ENCODE data around the gene MCU. TPM values are rescaled to one million over a fixed set of nuclear protein-coding genes. Genes with fewer than 3 reads are reported as not detected.
A peak's percentile ranks its signal among the peaks of the same experiment; 100 is the strongest.

The MCU gene
- total and polyA plus RNA-seq, 2 of the 4 experiments (the other 2 are of a cell fraction) = 36.2 to 36.7 TPM

GRCh38 chr10:72800000-72800740 is 108.2 kb downstream of the MCU start:
- peak overlapping the region; percentile 46; the same call in 1 of the 2 replicates for H4K91ac ChIP-seq (ENCODE audit: insufficient read depth, low read depth, low read length)
- no peaks in the 10 kb centered on the region for H3K9me3 ChIP-seq (ENCODE audit: control insufficient read depth, insufficient read depth, low read length)
- no peak overlapping the region for H3K4ac ChIP-seq (ENCODE audit: low read depth, low read length)
- dilution Hi-C loops (cut with HindIII; ENCODE audit: low sequenced_read_pairs, unreplicated experiment) (no loop called here), in situ Hi-C loops (cut with MboI; ENCODE audit: low sequenced_read_pairs) (no loop called here), intact Hi-C loops (cut with micrococcal nuclease) (no loop called here)
- peaks cover 1% of the 10 kb centered on the region; the same call in 1 of the 2 replicates for H3K36me3 ChIP-seq (ENCODE audit: control insufficient read depth, insufficient read depth, low read length)
- H3K23ac ChIP-seq (ENCODE audit: low read depth, low read length) = peak overlapping the region; percentile 49; the same call in 1 of the 2 replicates
- no peak overlapping the region for H3K9ac ChIP-seq (ENCODE audit: low read depth, low read length)
- H2BK20ac ChIP-seq (ENCODE audit: low read depth, low read length) = peak overlapping the region; percentile 31; the same call in 1 of the 2 replicates
- no TSS peak for BruUV-seq (replicated peaks)
- H3K14ac ChIP-seq (replicated peaks; ENCODE audit: low read depth, low read length) = peak overlapping the region; percentile 74
- no CpG with 5 or more reads among the region's 4 CpGs for WGBS, 2 experiments (ENCODE audit: extremely low coverage in 2 of 2, insufficient read length in 1 of 2)
- no peak overlapping the region for H2AK9ac ChIP-seq (replicated peaks; ENCODE audit: low read depth, low read length, poor library complexity)
- H4K8ac ChIP-seq (ENCODE audit: low read depth in 2 of 2, low read length in 2 of 2) = peak overlapping the region in 1 of 2 experiments; percentile 41; a peak in 2 of 4 replicates
- peaks cover 12% of the 10 kb centered on the region for H3K9me1 ChIP-seq (ENCODE audit: insufficient read depth, low read length)
- peaks cover 8% of the 10 kb centered on the region for H3K4me1 ChIP-seq (ENCODE audit: control insufficient read depth, insufficient read depth, low read length)
- peak overlapping the region; percentile 73; the same call in 1 of the 3 replicates for H2BK15ac ChIP-seq (ENCODE audit: low read depth, low read length)
- H2AK5ac ChIP-seq (ENCODE audit: low read depth, low read length) = peak overlapping the region; percentile 41
- H3K27ac ChIP-seq (ENCODE audit: insufficient read depth, low read length) = no peak overlapping the region
- peaks cover 6% of the 10 kb centered on the region; the same call in 1 of the 2 replicates for H4K20me1 ChIP-seq (ENCODE audit: insufficient read depth, low read length)
- peaks cover 24 to 53% of the 10 kb centered on the region in 2 experiments for H3K79me1 ChIP-seq (ENCODE audit: low read depth in 1 of 2, low read length in 2 of 2)
- no peak overlapping the region for H3K4me3 ChIP-seq (ENCODE audit: insufficient read depth, low read depth, low read length)
- no peak overlapping the region for H3K56ac ChIP-seq (ENCODE audit: extremely low read depth, insufficient read depth, low read length)
- no peaks in the 10 kb centered on the region for H3K27me3 ChIP-seq (ENCODE audit: control insufficient read depth, insufficient read depth, low read length)
- ChIA-PET CTCF (no interaction called here), POLR2A (ENCODE audit: unreplicated experiment) (no interaction called here)
- 0 out of 2 replicates have a peak overlapping the region, but pooled peaks have one; percentile 29 for H3K4me2 ChIP-seq (ENCODE audit: low read depth, low read length)
- H2BK120ac ChIP-seq (ENCODE audit: low read depth, low read length) = no peak overlapping the region; the same call in 1 of the 2 replicates
- peak overlapping the region; percentile 54 for H2BK5ac ChIP-seq (ENCODE audit: low read depth, low read length, poor library complexity, severe bottlenecking)
- DNase-seq (peak; percentile 66), ATAC-seq (ENCODE audit: low read depth) (no peak; the same call in 1 of the 2 replicates)
- no peak overlapping the region for H2AFZ ChIP-seq (replicated peaks; ENCODE audit: low read length, poor library complexity)
- H3K18ac ChIP-seq (ENCODE audit: low read depth, low read length) = peak overlapping the region; percentile 38
- H4K5ac ChIP-seq (ENCODE audit: low read depth, low read length) = 0 out of 2 replicates have a peak overlapping the region, but pooled peaks have one; percentile 82
- TF ChIP-seq FOS (IDR thresholded peaks at IDR 0.05; ENCODE audit: low read depth, low read length) (no peak), POLR2A (IDR thresholded peaks at IDR 0.05; ENCODE audit: low read depth, low read length) (no peak), RAD21 (IDR thresholded peaks at IDR 0.05; ENCODE audit: low read length) (no peak), RCOR1 (IDR thresholded peaks at IDR 0.05; ENCODE audit: insufficient replicate concordance, low read length) (no peak), CEBPB (IDR thresholded peaks at IDR 0.05; ENCODE audit: low read depth, low read length) (no peak), SMC3 (IDR thresholded peaks at IDR 0.05; ENCODE audit: low read depth, low read length) (no peak), RFX5 (IDR thresholded peaks at IDR 0.05; ENCODE audit: low read depth, low read length) (no peak), CTCF (conservative IDR thresholded peaks at IDR 0.05; ENCODE audit: low read depth, low read length) (no peak), USF2 (IDR thresholded peaks at IDR 0.05; ENCODE audit: low read depth, low read length) (no peak), NFE2L2 (IDR thresholded peaks at IDR 0.05; ENCODE audit: low read depth, low read length) (no peak), MAFK (IDR thresholded peaks at IDR 0.05; ENCODE audit: low read depth, low read length) (no peak), MXI1 (IDR thresholded peaks at IDR 0.05; ENCODE audit: borderline replicate concordance, low read depth, low read length) (no peak), CHD1 (IDR thresholded peaks at IDR 0.05; ENCODE audit: low read depth, low read length) (no peak), ELK1 (IDR thresholded peaks at IDR 0.05; ENCODE audit: borderline replicate concordance, low read depth, low read length) (no peak)

Measured in IMR-90 (cell line).